Mesothelial cell of epicardium (in vitro differentiated cells): ENCODE results near the gene PYGO2. TPM values are rescaled to one million over a fixed set of nuclear protein-coding genes. Genes with fewer than 3 reads are reported as not detected.
A peak's percentile ranks its signal among the peaks of the same experiment; 100 is the strongest.

Source experiments
- DNase-seq, 2 experiments: peaks; one replicate each; pipeline ENCODE4 v3.0.0; 2021; ENCODE audit warnings: low spot score in 2 of 2; ENCODE audit not compliant: unreplicated experiment in 2 of 2
- H3K27ac Mint-ChIP-seq: 2 replicates; pipeline ENCODE4 v1.8.0; 2021; ENCODE audit warnings: mixed read lengths
- H3K27me3 Mint-ChIP-seq: 2 replicates; pipeline ENCODE4 v1.8.0; 2021; ENCODE audit warnings: low read depth, mixed read lengths
- H3K36me3 Mint-ChIP-seq: 2 replicates; pipeline ENCODE4 v1.8.0; 2021; ENCODE audit warnings: mixed read lengths
- H3K4me1 Mint-ChIP-seq: 2 replicates; pipeline ENCODE4 v1.8.0; 2021; ENCODE audit warnings: mixed read lengths
- H3K4me3 Mint-ChIP-seq: 2 replicates; pipeline ENCODE4 v1.8.0; 2021; ENCODE audit warnings: mild to moderate bottlenecking, moderate library complexity, mixed read lengths
- H3K9me3 Mint-ChIP-seq: 2 replicates; pipeline ENCODE4 v1.8.0; 2021; ENCODE audit warnings: mixed read lengths
- total RNA-seq: library from RNA; stranded (reverse); gene quantifications from 3 replicates; pipeline ENCODE4 v1.2.1, GENCODE V29; 2021
- TF ChIP-seq, protein P1 (sequence below): fragments of 200-600 bp; sonication (generic); IDR thresholded peaks from one replicate; pipeline ENCODE4 v1.5.0; 2021; ENCODE audit warnings: antibody characterized with exemption; ENCODE audit not compliant: unreplicated experiment

PYGO2 gene
- total RNA-seq, 1 donor from 2014 or later: 44.6 TPM

DNA sequence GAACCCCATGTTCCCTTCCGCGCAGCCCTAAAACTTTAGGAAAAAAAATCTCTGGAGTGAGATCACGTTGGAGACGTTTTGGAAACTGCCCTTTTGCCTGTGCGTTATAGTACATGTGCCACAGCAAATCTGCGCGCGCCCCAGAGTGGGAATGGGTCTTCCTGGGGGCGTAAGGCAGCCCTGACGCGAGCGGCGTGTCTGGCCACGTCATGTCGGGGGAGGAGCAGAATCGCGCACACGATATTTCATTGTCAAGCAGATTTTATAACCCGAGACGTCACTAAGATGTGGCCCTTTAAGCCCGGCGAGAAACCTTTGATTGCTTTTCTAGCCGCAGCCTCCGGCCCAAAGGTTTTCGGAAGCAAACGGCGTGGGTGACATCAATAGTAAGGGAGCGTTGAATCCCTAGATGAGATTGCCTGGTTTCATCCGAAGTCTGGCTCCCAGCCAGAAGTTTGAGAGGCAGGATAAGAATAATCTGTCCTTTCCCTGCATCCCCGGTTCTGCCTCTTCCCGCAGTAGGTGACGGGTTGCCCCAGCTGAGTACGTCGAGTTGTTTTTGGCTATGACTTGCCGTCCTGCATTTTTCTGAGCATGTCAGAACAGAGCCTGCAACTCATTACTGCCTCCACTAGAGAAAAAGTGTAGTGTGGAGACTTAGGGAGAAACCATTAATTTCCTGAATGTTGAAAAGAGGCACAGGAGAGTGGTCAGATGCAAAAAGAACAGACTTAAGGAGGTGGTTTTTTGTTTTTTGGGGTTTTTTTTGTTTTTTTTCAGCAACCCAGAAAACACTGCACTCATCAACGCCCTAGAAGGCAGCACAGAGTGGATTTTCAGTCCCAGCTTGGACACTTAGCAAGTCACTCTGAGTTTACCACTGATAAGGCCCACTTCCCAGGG, 24.2 kb downstream of the PYGO2 start:
- H3K4me1 Mint-ChIP-seq: peaks cover 27% of the 10 kb centered on the region
- H3K27ac Mint-ChIP-seq: peak overlapping the region; percentile 99
- H3K4me3 Mint-ChIP-seq: peak overlapping the region; percentile 87
- H3K36me3 Mint-ChIP-seq: no peaks in the 10 kb centered on the region
- DNase-seq: peak; percentile 64 to 86
- H3K27me3 Mint-ChIP-seq: no peaks in the 10 kb centered on the region
- TF ChIP-seq, protein P1, sequence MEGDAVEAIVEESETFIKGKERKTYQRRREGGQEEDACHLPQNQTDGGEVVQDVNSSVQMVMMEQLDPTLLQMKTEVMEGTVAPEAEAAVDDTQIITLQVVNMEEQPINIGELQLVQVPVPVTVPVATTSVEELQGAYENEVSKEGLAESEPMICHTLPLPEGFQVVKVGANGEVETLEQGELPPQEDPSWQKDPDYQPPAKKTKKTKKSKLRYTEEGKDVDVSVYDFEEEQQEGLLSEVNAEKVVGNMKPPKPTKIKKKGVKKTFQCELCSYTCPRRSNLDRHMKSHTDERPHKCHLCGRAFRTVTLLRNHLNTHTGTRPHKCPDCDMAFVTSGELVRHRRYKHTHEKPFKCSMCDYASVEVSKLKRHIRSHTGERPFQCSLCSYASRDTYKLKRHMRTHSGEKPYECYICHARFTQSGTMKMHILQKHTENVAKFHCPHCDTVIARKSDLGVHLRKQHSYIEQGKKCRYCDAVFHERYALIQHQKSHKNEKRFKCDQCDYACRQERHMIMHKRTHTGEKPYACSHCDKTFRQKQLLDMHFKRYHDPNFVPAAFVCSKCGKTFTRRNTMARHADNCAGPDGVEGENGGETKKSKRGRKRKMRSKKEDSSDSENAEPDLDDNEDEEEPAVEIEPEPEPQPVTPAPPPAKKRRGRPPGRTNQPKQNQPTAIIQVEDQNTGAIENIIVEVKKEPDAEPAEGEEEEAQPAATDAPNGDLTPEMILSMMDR: no peak
- no peaks in the 10 kb centered on the region for H3K9me3 Mint-ChIP-seq

DNA sequence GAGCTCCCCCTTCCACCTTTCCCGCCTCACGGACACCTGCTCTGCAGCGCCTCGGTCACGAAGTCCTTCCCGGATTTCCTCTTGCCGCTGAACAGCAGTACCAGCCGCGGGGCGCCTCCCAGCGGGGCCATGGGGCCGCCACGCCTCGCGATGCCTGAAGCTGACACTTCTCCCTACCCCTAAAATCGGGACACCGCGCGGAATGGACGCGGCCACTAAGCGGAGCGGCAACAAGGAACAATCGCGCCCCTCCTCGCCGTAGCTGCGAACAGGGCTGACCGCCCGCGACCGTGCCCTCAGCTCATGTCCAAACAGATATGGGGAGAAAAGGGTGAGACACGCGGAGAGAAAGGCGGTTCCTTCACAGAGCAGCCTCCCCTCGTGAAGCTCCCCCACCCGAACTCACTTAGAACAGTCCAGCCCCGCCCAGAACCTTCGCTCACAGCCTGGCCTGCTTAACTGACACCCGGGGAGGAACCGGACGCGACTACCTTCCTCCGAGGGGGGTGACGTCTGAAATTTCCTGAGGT, 25.0 kb downstream of the PYGO2 start, which contains the start of gene PMVK:
TSS of gene PMVK (minus strand) at position 165 of the 530 bp plus-strand sequence. CDS start at position 131, 34 bp downstream.
- TF ChIP-seq, protein P1: no peak
- Mint-ChIP-seq H3K9me3 (no peaks in the 10 kb centered on the region), H3K36me3 (no peaks in the 10 kb centered on the region), H3K27ac (peak within 1 kb of the TSS; percentile 99), H3K27me3 (no peaks in the 10 kb centered on the region), H3K4me3 (peak within 1 kb of the TSS; percentile 87), H3K4me1 (peaks cover 27% of the 10 kb centered on the region)
- peak; percentile 84 to 87 for DNase-seq

DNA sequence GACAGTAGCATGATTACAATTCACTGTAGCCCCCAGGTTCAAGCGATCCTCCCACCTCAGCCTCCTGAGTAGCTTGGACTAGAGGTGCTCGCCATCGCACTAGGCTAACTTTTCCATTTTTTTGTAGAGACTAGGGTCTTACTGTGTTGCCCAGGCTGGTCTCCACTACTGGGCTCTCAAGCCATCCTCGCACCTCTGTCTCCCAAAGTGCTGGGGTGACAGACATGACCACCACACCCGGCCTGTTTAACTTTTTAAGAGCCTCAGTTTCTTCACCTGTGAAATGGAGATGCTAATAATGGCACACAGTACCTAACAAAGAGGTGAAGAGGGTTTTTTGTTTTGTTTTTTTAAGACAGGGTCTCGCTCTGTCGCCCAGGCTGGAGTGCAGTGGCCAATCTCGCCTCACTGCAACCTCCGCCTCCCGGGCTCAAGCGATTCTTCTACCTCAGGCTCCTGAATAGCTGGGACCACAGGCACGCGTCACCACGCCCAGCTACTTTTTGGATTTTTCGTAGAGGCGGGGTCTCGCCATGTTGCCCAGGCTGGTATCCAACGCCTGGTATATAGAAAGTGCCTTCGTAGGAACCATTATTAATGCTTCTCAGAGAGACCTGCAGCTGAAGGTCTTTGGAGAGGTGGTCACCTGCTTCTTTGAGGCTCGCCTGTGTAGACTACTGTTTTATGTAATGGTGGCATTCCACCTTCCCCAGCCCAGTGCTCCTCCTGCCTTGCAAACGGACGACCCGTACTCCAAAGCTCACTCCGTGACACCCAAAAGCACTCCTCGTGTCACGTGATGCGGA, 25.6 kb downstream of the PYGO2 start:
- peak overlapping the region; percentile 99 for H3K27ac Mint-ChIP-seq
- TF ChIP-seq, protein P1: no peak
- H3K27me3 Mint-ChIP-seq: no peaks in the 10 kb centered on the region
- peaks cover 23% of the 10 kb centered on the region for H3K4me1 Mint-ChIP-seq
- H3K9me3 Mint-ChIP-seq: no peaks in the 10 kb centered on the region
- H3K4me3 Mint-ChIP-seq: peak overlapping the region; percentile 87
- H3K36me3 Mint-ChIP-seq: no peaks in the 10 kb centered on the region
- DNase-seq: no peak

DNA sequence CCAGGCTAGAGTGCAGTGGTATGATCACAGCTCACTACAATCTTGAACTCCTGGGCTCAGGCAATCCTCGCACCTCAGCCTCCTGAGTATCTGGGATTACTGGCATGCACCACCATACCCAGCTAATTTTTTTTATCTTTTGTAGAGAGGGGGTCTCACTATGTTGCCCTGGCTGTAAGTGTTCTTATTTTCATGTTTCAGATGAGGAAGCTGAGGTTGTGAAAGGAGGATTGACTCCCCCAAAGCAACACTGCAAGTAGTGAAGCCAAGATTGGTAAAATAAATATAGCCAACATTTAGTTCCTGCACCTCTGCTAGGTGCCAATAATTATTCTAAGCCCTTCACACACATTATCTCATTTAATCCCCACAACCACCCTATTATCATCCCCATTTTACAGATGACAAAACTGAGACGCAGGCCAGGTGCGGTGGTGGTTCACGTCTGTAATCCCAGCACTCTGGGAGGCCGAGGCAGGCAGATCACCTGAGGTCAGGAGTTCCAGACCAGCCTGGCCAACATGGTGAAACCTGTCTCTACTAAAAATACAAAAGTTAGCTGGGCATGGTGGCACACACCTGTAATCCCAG, 27.1 kb downstream of the PYGO2 start:
- Mint-ChIP-seq H3K36me3 (peaks cover 6% of the 10 kb centered on the region), H3K27ac (no peak overlapping the region), H3K4me3 (peak overlapping the region; percentile 6), H3K27me3 (no peaks in the 10 kb centered on the region), H3K4me1 (peaks cover 14% of the 10 kb centered on the region), H3K9me3 (no peaks in the 10 kb centered on the region)
- TF ChIP-seq, protein P1: no peak
- DNase-seq: no peak

DNA sequence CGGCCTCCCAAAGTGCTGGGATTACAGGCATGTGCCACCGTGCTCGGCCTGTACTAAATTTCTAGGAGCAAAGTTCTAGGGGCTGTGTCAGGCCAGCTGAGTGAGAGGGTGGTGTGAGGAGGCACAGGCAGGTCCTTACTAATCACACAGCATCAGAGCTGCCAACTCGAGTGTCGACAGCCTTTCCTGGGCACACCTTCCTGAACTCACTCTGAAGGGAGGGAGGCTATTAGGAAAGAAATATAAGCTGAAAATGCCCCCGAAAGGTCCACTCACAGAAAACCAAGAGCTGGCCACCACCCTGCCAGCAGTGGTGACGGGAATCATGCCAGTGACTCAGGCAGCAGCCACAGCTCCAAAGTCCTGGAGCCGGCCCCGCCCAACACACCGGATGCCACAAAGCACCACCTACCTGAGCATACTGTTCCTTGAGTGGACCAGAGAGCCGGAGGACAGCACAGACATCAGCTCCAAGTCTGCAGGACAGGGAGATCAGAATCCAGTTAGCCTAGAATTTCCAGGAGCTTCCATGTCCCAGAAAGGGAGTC, 29.6 kb downstream of the PYGO2 start:
- TF ChIP-seq, protein P1: no peak
- H3K27ac Mint-ChIP-seq: no peak overlapping the region
- no peaks in the 10 kb centered on the region for H3K9me3 Mint-ChIP-seq
- peaks cover 4% of the 10 kb centered on the region for H3K4me1 Mint-ChIP-seq
- H3K4me3 Mint-ChIP-seq: no peak overlapping the region
- H3K36me3 Mint-ChIP-seq: peaks cover 20% of the 10 kb centered on the region
- H3K27me3 Mint-ChIP-seq: no peaks in the 10 kb centered on the region
- no peak for DNase-seq
